ENCODE measurements around the gene PMAIP1.
"Not testable (repeated sequence)": the region's sequence is repeated elsewhere in the genome, so short reads cannot be mapped to it uniquely, and the experiment has no call there.

PMAIP1 gene

DNA sequence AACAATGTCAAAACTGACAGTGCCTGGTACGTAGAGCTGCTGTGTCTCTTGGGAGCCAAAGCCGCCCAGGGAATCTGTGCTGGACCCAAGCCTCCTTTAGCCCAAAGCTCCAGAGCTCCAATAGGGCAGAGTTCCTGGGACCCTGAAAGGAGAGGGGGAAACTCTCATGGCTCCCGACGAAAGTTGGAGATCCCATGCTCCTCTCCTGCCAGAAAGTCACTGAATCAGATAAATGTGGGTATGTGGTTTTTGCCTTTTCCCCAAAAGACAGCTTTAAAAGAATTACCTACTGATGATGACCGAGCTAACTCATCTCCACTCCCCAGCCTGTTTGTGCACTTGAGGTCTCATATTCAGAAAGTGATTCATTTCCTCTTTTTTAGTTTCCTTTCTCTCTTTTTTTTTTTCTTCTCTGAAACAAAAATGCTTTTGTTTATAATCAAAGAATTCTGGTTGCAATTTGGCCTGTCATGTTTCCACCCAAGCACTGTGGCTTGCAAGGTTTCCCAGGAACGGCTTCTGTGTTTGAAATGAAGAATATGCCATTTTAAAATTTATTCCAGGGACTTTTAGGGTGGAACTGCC is 14.1 kb upstream of the PMAIP1 start:
- POLR2A ChIA-PET: interaction anchor here (1.0 to 1.9 kb wide), 2 partner anchors 15 to 33 kb away, joined by 5 to 7 read pairs; no protein-coding TSS in a partner anchor
- H3K27ac ChIP-seq (ENCODE audit: insufficient read depth in 1 of 2, low read depth in 1 of 2, low read length in 2 of 2, poor library complexity in 1 of 2, severe bottlenecking in 2 of 2): peak overlapping the region in 1 of 2 experiments; percentile 43
- H3K9me3 ChIP-seq (ENCODE audit: control extremely low read depth in 1 of 5, control insufficient read depth in 4 of 5, insufficient read depth in 2 of 5, low read depth in 1 of 5, low read length in 4 of 5): no peaks in the 10 kb centered on the region
- H3K4me1 ChIP-seq (ENCODE audit: control extremely low read depth in 1 of 4, control insufficient read depth in 4 of 4, insufficient read depth in 4 of 4, low read length in 3 of 4): peaks cover 26 to 40% (median 32%) of the 10 kb centered on the region in 4 experiments
- no peaks in the 10 kb centered on the region for H3K36me3 ChIP-seq (ENCODE audit: control insufficient read depth in 4 of 4, insufficient read depth in 4 of 4, low read length in 3 of 4)
- no peaks in the 10 kb centered on the region for H3K27me3 ChIP-seq (replicated peaks in 2 of 5; ENCODE audit: control insufficient read depth in 4 of 5, insufficient read depth in 5 of 5, low read length in 4 of 5)
- peak overlapping the region in 3 of 7 experiments; percentile 23 to 47 (median 42) for H3K4me3 ChIP-seq (ENCODE audit: control insufficient read depth in 1 of 7, extremely low read depth in 1 of 7, insufficient read depth in 4 of 7, low read depth in 2 of 7, low read length in 6 of 7)
- CTCF ChIA-PET: interaction anchor here (1.2 to 1.3 kb wide), 2 partner anchors 14 to 49 kb away, joined by 3 read pairs; partner anchors contain the start of gene PMAIP1
- DNase-seq: peak; percentile 68 to 93 (median 89)
- WGBS (ENCODE audit: insufficient coverage): 56% methylated on average over 2 of the region's 6 CpGs

DNA sequence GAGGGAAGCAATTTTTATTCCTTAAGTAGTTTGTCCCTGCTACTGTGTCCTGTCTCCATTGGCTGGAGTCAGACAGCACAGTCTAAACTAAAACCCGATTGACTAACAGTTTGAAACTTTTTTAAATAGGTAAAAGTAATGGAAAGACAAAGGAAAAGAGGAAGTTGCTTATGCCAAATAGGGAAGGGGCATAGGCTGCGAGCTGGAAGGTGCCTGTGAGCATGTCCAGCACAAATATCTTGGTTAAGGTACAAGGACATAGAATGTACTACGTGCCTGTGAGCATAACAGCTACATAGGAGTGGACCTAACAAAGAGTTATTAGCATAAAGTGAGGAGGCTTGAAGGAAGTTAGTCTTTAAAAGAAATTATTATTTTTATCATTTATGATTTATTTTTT is 13.4 kb upstream of the PMAIP1 start:
- H3K4me3 ChIP-seq (ENCODE audit: control insufficient read depth in 1 of 7, extremely low read depth in 1 of 7, insufficient read depth in 4 of 7, low read depth in 2 of 7, low read length in 6 of 7): peak overlapping the region in 1 of 7 experiments; percentile 13
- H3K36me3 ChIP-seq (ENCODE audit: control insufficient read depth in 4 of 4, insufficient read depth in 4 of 4, low read length in 3 of 4); H3K9me3 ChIP-seq (ENCODE audit: control extremely low read depth in 1 of 5, control insufficient read depth in 4 of 5, insufficient read depth in 2 of 5, low read depth in 1 of 5, low read length in 4 of 5); DNase-seq; POLR2A ChIA-PET; H3K27me3 ChIP-seq (replicated peaks in 2 of 5; ENCODE audit: control insufficient read depth in 4 of 5, insufficient read depth in 5 of 5, low read length in 4 of 5): not testable (repeated sequence)
- CTCF ChIA-PET: interaction anchor here (1.1 kb wide), 1 partner anchor 14 kb away, joined by 3 read pairs; no protein-coding TSS in a partner anchor
- 89% methylated on average over 2 of the region's 3 CpGs for WGBS (ENCODE audit: insufficient coverage)
- H3K27ac ChIP-seq (ENCODE audit: insufficient read depth in 1 of 2, low read depth in 1 of 2, low read length in 2 of 2, poor library complexity in 1 of 2, severe bottlenecking in 2 of 2): peak overlapping the region in 1 of 2 experiments; percentile 43
- H3K4me1 ChIP-seq (ENCODE audit: control extremely low read depth in 1 of 4, control insufficient read depth in 4 of 4, insufficient read depth in 4 of 4, low read length in 3 of 4): peaks cover 26 to 37% (median 31%) of the 10 kb centered on the region in 4 experiments

DNA sequence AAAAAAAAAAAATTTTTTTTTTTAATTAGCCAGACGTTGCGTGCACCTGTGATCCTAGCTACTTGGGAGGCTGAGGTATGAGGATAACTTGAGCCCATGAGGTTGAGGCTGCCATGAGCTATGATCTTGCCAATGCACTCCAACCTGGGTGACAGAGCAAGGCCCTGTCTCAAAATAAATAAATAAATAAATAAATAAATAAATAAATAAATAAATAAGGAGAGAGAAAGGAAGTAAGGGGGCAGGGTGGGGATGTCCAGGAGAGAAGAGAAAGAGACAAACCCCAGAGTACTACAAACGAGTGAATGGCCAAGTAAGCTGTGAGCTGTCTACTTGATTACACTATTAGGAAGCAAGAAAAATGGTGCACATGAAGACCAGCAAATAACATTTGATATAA is 7.7 kb upstream of the PMAIP1 start:
- CTCF ChIA-PET: interaction anchor here (0.9 to 1.1 kb wide), 2 partner anchors 9 to 12 kb away, joined by 3 to 4 read pairs; no protein-coding TSS in a partner anchor
- POLR2A ChIA-PET: no interaction called here
- H3K27me3 ChIP-seq (replicated peaks in 2 of 5; ENCODE audit: control insufficient read depth in 4 of 5, insufficient read depth in 5 of 5, low read length in 4 of 5): no peaks in the 10 kb centered on the region

DNA sequence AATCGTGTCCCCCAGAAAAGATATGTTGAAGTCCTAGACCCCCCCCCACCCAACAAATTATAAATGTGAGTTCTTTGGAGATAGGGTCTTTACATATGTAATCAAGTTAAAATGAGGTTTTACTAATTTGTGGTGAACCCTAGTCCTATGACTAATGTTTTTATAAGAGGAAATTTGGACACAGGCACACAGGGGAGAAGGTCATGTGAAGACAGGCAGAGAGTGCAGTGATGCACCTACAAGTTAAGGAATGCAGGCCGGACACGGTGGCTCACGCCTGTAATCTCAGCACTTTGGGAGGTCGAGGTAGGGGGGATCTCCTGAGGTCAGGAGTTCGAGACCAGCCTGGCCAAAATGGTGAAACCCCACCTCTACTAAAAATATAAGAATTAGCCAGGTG is 5.8 kb upstream of the PMAIP1 start:
- H3K4me1 ChIP-seq (ENCODE audit: control extremely low read depth in 1 of 4, control insufficient read depth in 4 of 4, insufficient read depth in 4 of 4, low read length in 3 of 4): peaks cover 0 to 4% (median 3%) of the 10 kb centered on the region in 4 experiments
- CTCF ChIA-PET: no interaction called here
- no peaks in the 10 kb centered on the region for H3K27me3 ChIP-seq (replicated peaks in 2 of 5; ENCODE audit: control insufficient read depth in 4 of 5, insufficient read depth in 5 of 5, low read length in 4 of 5)
- DNase-seq: no peak
- H3K4me3 ChIP-seq (ENCODE audit: control insufficient read depth in 1 of 7, extremely low read depth in 1 of 7, insufficient read depth in 4 of 7, low read depth in 2 of 7, low read length in 6 of 7): no peak overlapping the region
- no peaks in the 10 kb centered on the region for H3K9me3 ChIP-seq (ENCODE audit: control extremely low read depth in 1 of 5, control insufficient read depth in 4 of 5, insufficient read depth in 2 of 5, low read depth in 1 of 5, low read length in 4 of 5)
- no peak overlapping the region for H3K27ac ChIP-seq (ENCODE audit: insufficient read depth in 1 of 2, low read depth in 1 of 2, low read length in 2 of 2, poor library complexity in 1 of 2, severe bottlenecking in 2 of 2)
- POLR2A ChIA-PET: no interaction called here
- no peaks in the 10 kb centered on the region for H3K36me3 ChIP-seq (ENCODE audit: control insufficient read depth in 4 of 4, insufficient read depth in 4 of 4, low read length in 3 of 4)
- WGBS (ENCODE audit: insufficient coverage): no CpG with 5 or more reads among the region's 6 CpGs

More for the DNA sequence above, 7.7 kb upstream of the PMAIP1 start:
- Histone ChIP-seq H3K9me3 (ENCODE audit: control extremely low read depth in 1 of 5, control insufficient read depth in 4 of 5, insufficient read depth in 2 of 5, low read depth in 1 of 5, low read length in 4 of 5) (no peaks in the 10 kb centered on the region), H3K4me3 (ENCODE audit: control insufficient read depth in 1 of 7, extremely low read depth in 1 of 7, insufficient read depth in 4 of 7, low read depth in 2 of 7, low read length in 6 of 7) (no peak overlapping the region), H3K4me1 (ENCODE audit: control extremely low read depth in 1 of 4, control insufficient read depth in 4 of 4, insufficient read depth in 4 of 4, low read length in 3 of 4) (no peaks in the 10 kb centered on the region), H3K36me3 (ENCODE audit: control insufficient read depth in 4 of 4, insufficient read depth in 4 of 4, low read length in 3 of 4) (no peaks in the 10 kb centered on the region), H3K27ac (ENCODE audit: insufficient read depth in 1 of 2, low read depth in 1 of 2, low read length in 2 of 2, poor library complexity in 1 of 2, severe bottlenecking in 2 of 2) (no peak overlapping the region)
- WGBS (ENCODE audit: insufficient coverage): 100% methylated on average over 1 of the region's 3 CpGs
- DNase-seq: no peak

DNA sequence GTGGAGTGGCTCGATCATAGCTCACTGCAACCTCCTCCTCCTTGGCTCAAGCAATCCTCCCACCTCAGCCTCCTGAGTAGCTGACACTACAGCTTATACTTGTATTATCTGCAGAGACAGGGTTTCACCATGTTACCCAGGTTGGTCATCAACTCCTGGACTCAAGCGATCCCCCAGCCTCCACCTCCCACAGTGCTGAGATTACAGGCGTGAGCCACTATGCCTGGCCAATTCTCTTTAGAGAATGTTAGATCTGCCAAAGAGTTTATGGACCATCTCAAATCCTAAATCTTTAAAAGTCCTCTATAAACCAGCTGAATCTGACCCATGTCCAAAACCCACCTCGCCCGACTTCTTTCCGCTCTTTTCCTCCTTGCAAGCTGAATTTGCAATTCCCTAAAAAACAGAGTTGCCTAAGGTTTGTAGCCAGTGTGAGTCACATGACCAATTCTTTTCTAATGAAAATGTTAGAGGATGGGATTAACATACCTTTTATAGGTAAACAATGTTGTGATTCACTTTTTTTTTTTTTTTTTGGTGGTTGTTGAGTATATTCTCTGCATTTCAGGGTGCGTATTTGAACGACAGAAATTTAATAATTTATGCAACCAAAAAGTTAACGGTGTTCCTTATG is 2.4 kb upstream of the PMAIP1 start:
- Histone ChIP-seq H3K27ac (ENCODE audit: insufficient read depth in 1 of 2, low read depth in 1 of 2, low read length in 2 of 2, poor library complexity in 1 of 2, severe bottlenecking in 2 of 2) (no peak overlapping the region), H3K4me1 (ENCODE audit: control extremely low read depth in 1 of 4, control insufficient read depth in 4 of 4, insufficient read depth in 4 of 4, low read length in 3 of 4) (peaks cover 8 to 23% (median 15%) of the 10 kb centered on the region in 4 experiments), H3K4me3 (ENCODE audit: control insufficient read depth in 1 of 7, extremely low read depth in 1 of 7, insufficient read depth in 4 of 7, low read depth in 2 of 7, low read length in 6 of 7) (no peak overlapping the region), H3K27me3 (replicated peaks in 2 of 5; ENCODE audit: control insufficient read depth in 4 of 5, insufficient read depth in 5 of 5, low read length in 4 of 5) (no peaks in the 10 kb centered on the region), H3K36me3 (ENCODE audit: control insufficient read depth in 4 of 4, insufficient read depth in 4 of 4, low read length in 3 of 4) (peaks cover 0 to 3% (median 0%) of the 10 kb centered on the region in 4 experiments), H3K9me3 (ENCODE audit: control extremely low read depth in 1 of 5, control insufficient read depth in 4 of 5, insufficient read depth in 2 of 5, low read depth in 1 of 5, low read length in 4 of 5) (no peaks in the 10 kb centered on the region)
- WGBS (ENCODE audit: insufficient coverage): 86% methylated on average over 8 of the region's 9 CpGs
- DNase-seq: no peak
- POLR2A ChIA-PET: interaction anchor here (0.6 to 1.2 kb wide), 3 partner anchors 19 to 61 kb away, joined by 3 to 4 read pairs (median 3); no protein-coding TSS in a partner anchor
- CTCF ChIA-PET: interaction anchor here (1.4 kb wide), 1 partner anchor 99 kb away, joined by 3 read pairs; no protein-coding TSS in a partner anchor

DNA sequence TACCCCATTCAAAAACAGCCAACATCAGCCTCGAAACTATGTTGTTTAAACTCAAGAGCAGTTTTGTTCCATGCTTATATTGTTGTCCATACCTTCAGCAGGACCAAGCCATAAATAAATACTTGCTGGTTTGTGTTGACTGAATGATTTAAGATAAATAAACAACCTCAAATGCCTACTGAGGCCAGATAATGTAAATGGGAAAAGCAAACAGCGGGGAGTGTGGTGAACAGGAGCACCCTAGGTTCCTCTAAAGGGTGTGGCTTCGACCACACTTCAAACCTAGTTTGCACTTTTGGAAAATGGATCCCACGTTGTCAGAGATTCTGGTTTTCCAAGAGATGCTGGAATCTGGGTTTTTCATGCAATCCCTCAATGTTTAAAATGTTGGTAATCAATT is 1.7 kb upstream of the PMAIP1 start:
- Histone ChIP-seq H3K4me3 (ENCODE audit: control insufficient read depth in 1 of 7, extremely low read depth in 1 of 7, insufficient read depth in 4 of 7, low read depth in 2 of 7, low read length in 6 of 7) (no peak overlapping the region), H3K9me3 (ENCODE audit: control extremely low read depth in 1 of 5, control insufficient read depth in 4 of 5, insufficient read depth in 2 of 5, low read depth in 1 of 5, low read length in 4 of 5) (no peaks in the 10 kb centered on the region), H3K27ac (ENCODE audit: insufficient read depth in 1 of 2, low read depth in 1 of 2, low read length in 2 of 2, poor library complexity in 1 of 2, severe bottlenecking in 2 of 2) (no peak overlapping the region), H3K36me3 (ENCODE audit: control insufficient read depth in 4 of 4, insufficient read depth in 4 of 4, low read length in 3 of 4) (peaks cover 0 to 10% (median 5%) of the 10 kb centered on the region in 4 experiments), H3K27me3 (replicated peaks in 2 of 5; ENCODE audit: control insufficient read depth in 4 of 5, insufficient read depth in 5 of 5, low read length in 4 of 5) (no peaks in the 10 kb centered on the region), H3K4me1 (ENCODE audit: control extremely low read depth in 1 of 4, control insufficient read depth in 4 of 4, insufficient read depth in 4 of 4, low read length in 3 of 4) (peaks cover 8 to 25% (median 17%) of the 10 kb centered on the region in 4 experiments)
- ChIA-PET POLR2A (interaction anchor here (1.2 kb wide), 1 partner anchor 59 kb away, joined by 3 read pairs; no protein-coding TSS in a partner anchor), CTCF (interaction anchor here (1.4 kb wide), 1 partner anchor 98 kb away, joined by 3 read pairs; no protein-coding TSS in a partner anchor)
- no peak for DNase-seq
- 83% methylated on average over 1 of the region's 4 CpGs for WGBS (ENCODE audit: insufficient coverage)
